ENCODE data around the gene DDX19B.
"Not testable (repeated sequence)": the region's sequence is repeated elsewhere in the genome, so short reads cannot be mapped to it uniquely, and the experiment has no call there.

The DDX19B gene

GRCh38 chr16:70289229-70290094, 9.5 kb upstream of the DDX19B start, which contains the start of gene AARS1:
Gene AARS1, minus strand, starts transcription at chr16:70289506. Its CDS starts 6,743 bp downstream, at chr16:70282763.
- DNase-seq: peak; percentile 90

- no peak for DNase-seq
Measured at GRCh38 chr16:70290949-70291519, 8.0 kb upstream of the DDX19B start.

GRCh38 chr16:70292148-70292547, 6.8 kb upstream of the DDX19B start:
- not testable (repeated sequence) for DNase-seq

- no peak for DNase-seq
Measured at GRCh38 chr16:70294385-70295025, 4.5 kb upstream of the DDX19B start.

DNA sequence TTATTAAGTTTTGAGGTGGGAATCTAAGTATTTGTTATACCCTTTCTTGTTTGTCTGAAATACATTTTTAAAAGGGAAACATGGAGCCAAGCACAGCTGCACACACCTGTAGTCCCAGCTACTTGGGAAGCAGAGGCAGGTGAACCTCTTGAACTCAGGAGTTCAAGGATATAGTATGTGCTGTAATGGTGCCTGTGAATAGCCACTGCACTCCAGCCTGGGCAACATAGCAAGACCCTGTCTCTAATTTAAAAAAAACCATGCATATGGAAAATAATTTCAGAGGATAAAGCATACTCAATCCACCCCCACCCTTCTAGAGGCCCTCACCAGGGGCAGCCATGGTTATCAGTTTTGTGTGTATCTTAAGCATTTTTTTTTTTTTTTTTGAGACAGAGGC, 3.4 kb upstream of the DDX19B start:
- no peak for DNase-seq

- DNase-seq: no peak
Measured at GRCh38 chr16:70301121-70301520, 2.1 kb downstream of the DDX19B start.

DNA sequence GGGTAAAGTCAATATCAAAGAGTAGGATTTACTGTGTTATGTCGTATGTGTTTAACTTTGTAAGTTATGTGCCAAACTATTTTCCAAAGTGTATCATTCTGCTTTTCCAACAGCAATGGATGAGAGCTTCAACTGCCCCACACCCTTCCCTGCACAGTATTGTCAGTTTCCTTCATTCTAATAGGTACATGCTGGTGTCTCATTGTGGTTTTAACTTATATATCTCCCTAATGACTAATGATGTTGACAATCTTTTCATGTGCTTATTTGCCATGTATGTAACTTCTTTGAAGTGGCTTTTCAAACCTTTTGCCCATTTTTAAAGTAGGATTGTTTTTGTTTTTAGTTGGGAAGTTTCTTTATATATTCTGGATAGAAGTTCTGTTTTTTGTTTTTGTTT, 3.8 kb downstream of the DDX19B start:
- no peak for DNase-seq

DNA sequence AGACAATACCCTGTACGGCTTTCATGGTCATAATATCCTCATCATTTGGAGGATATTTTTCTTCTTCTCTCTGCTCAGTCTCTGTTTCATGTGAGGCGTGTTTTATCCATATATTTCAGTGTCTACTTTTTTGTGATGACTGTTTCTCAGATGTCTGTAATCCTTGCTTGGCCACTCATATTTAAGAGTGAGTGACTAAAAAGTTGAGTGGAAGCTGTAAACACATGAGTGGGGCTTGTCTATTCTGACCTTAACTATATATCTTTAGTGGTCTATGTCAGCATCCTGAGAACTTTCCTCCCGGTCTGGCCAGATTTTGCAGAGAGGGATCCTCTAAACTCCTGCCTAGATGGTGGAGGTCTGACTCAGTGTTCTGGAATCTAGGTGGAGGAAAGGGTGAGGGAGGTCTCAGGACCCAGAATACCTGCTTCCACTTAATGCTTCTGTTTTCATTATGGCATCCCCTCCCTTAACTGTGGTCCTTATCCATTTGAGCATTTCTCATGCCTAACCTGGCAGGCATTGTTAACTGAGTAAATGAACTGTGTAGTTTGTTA, 6.0 kb downstream of the DDX19B start:
- DNase-seq: no peak

DNA sequence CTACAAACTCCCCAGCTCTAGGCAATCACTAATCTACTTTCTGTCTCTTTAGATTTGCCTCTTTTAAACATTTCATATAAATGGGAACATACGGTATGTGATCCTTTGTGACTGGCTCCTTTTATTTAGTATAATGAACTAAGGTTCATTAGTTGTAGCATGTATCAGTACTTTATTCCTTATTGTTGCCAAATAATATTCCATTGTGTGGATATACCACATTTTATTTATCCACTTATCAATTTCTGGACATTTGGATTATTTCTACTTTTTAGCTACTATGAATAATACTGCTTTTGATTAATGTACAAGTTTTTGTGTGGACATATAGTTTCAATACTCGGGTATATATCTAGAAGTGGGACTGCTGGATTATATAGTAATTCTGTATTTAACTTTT, 7.9 kb downstream of the DDX19B start:
- no peak for DNase-seq

GRCh38 chr16:70307726-70308125, 8.7 kb downstream of the DDX19B start:
- not testable (repeated sequence) for DNase-seq

GRCh38 chr16:70320121-70320520, 21.1 kb downstream of the DDX19B start:
- DNase-seq: no peak

- DNase-seq: no peak
Measured at GRCh38 chr16:70324998-70325747, 26.2 kb downstream of the DDX19B start.

- no peak for DNase-seq
Measured at GRCh38 chr16:70331091-70331490, 32.1 kb downstream of the DDX19B start.

GRCh38 chr16:70331588-70332358, 32.8 kb downstream of the DDX19B start:
- no peak for DNase-seq

DNA sequence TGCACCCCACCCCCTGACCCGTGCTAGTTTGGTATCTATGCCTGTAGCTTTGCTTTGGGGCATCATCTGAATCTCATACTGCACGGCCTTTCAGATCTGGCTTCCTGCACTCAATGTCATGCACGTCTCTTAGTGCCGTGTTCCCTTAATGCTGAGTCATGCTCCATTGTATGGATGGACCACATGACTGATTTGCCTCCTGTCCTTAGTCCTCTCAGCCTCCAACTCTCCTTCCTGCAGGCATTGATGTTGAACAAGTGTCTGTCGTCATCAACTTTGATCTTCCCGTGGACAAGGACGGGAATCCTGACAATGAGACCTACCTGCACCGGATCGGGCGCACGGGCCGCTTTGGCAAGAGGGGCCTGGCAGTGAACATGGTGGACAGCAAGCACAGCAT, 33.7 kb downstream of the DDX19B start:
- DNase-seq: not testable (repeated sequence)

GRCh38 chr16:70337814-70338213, 38.8 kb downstream of the DDX19B start:
- no peak for DNase-seq

DNA sequence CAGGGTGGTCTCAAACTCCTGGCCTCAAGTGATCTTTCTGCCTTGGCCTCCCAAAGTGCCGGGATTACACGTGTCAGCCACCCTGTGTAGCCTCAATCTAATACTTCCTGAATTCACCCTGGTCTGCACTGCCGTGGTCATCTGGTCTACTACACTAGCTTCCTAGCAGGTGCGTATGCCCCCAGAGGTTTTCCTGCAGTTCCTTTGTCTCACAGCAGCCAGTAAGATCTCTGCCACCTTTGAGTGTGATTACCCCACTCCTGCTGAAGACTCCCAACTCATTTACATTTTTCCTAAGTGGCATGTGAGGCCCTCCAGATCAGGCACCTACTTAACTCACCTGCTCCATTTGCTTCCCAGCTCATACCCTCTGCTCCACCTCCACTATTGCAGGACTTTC, 42.6 kb downstream of the DDX19B start:
- no peak for DNase-seq

DNA sequence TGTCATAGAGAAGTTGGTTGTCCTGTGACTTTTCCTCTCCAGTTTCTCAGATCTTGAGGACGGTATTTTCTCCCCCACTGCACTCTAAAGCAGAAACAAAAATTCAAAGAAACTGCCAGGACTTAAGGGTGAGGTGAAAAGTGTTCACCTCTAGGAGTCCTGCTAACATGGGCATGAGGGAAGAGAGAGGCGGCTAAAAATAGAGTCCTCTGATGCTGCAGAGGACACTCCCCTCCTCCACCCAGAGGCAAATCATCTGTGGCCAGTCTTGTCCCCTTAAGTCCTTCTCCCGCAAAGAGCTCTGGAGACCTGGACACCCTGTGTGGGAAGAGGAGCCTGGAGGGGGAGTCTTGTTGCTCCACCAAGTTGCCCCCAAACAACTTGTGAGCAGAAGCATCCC, 43.0 kb downstream of the DDX19B start:
- DNase-seq: no peak

DNA sequence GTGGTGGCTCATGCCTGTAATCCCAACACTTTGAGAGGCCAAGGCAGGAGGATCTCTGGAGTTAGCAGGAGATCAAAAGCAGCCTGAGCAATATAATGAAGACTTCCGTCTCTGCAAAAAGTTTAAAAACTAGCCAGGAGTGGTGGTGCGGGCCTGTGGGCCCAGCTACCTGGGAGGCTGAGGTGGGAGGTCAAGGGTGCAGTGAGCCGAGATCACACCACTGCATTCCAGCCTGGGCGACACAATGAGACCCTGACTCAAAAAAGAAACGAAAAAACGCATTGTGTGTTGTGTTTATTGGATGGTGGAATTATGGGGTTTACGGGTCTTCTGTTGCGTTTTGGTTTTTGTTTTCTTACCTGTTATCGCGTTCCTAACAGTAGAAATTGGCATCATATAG, 46.9 kb downstream of the DDX19B start:
- no peak for DNase-seq

- no peak for DNase-seq
Measured at GRCh38 chr16:70348991-70349390, 50.0 kb downstream of the DDX19B start.

- DNase-seq: no peak
Measured at GRCh38 chr16:70349783-70350182, 50.8 kb downstream of the DDX19B start.

DNA sequence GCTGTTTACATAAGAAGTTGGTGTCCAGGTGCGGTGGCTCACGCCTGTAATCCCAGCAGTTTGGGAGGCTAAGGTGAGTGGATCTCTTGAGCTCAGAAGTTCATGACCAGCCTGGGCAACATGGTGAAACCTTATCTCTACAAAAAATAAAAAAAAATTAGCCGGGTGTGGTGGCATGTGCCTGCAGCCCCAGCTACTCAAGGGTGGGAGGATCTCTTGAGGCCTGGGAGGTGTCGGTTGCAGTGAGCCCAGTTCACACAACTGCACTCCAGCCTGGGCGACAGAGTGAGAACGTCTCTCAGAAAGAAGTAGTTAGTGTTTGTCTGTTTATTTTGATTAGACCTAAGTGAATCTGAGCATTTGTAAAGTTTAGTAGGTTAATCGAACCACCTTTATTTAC, 60.6 kb downstream of the DDX19B start:
- no peak for DNase-seq

Data from activated gamma-delta T cell (primary cell).